ENCODE results near the gene SNRNP27.
"Not testable (repeated sequence)": the region's sequence is repeated elsewhere in the genome, so short reads cannot be mapped to it uniquely, and the experiment has no call there.

SNRNP27 gene

GRCh38 chr2:69848186-69848790 lies 45.5 kb upstream of the SNRNP27 start:
- CTCF ChIA-PET, result interaction anchor here (1.7 to 1.9 kb wide), 3 partner anchors 32 to 123 kb away, joined by 5 to 9 read pairs (median 8); no protein-coding TSS in a partner anchor
- DNase-seq (ENCODE audit: low read depth, low spot score), result no peak
- TF ChIP-seq, protein P1, sequence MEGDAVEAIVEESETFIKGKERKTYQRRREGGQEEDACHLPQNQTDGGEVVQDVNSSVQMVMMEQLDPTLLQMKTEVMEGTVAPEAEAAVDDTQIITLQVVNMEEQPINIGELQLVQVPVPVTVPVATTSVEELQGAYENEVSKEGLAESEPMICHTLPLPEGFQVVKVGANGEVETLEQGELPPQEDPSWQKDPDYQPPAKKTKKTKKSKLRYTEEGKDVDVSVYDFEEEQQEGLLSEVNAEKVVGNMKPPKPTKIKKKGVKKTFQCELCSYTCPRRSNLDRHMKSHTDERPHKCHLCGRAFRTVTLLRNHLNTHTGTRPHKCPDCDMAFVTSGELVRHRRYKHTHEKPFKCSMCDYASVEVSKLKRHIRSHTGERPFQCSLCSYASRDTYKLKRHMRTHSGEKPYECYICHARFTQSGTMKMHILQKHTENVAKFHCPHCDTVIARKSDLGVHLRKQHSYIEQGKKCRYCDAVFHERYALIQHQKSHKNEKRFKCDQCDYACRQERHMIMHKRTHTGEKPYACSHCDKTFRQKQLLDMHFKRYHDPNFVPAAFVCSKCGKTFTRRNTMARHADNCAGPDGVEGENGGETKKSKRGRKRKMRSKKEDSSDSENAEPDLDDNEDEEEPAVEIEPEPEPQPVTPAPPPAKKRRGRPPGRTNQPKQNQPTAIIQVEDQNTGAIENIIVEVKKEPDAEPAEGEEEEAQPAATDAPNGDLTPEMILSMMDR (IDR thresholded peaks at IDR 0.05; ENCODE audit: insufficient read depth, low read length, missing control alignments), result no peak
- no peak overlapping the region for H3K4me3 ChIP-seq (ENCODE audit: low read depth, low read length)
- POLR2A ChIA-PET, result no interaction called here

DNA sequence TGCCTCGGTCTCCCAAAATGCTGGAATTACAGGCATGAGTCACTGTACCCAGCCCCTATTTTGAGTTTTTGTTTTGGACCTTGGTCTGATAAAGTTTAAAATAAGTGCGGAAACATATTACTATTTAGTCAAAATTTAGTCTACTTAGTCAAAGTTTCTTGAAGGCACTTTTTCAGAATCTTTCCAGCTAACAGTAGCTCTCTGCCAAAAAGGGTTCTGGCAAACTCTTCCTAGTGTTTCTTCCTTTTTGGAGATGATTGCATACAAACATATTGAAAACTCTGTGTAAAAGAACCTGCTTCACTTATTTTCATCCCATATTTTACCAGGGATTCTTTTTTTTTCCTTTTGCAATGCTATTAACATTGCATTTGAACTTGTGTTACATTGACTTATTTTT lies 35.5 kb upstream of the SNRNP27 start:
- POLR2A ChIA-PET, result no interaction called here
- CTCF ChIA-PET, result interaction anchor here (1.8 kb wide), 1 partner anchor 133 kb away, joined by 4 read pairs; no protein-coding TSS in a partner anchor
- TF ChIP-seq, protein P1 (IDR thresholded peaks at IDR 0.05; ENCODE audit: insufficient read depth, low read length, missing control alignments), result no peak
- DNase-seq (ENCODE audit: low read depth, low spot score), result no peak
- H3K4me3 ChIP-seq (ENCODE audit: low read depth, low read length), result no peak overlapping the region

- H3K4me3 ChIP-seq (ENCODE audit: low read depth, low read length), result no peak overlapping the region
- DNase-seq (ENCODE audit: low read depth, low spot score), result no peak
- TF ChIP-seq, protein P1 (IDR thresholded peaks at IDR 0.05; ENCODE audit: insufficient read depth, low read length, missing control alignments), result no peak
- ChIA-PET CTCF (interaction anchor here (0.9 to 1.6 kb wide), 2 partner anchors 9 to 17 kb away, joined by 3 to 4 read pairs; no protein-coding TSS in a partner anchor), POLR2A (no interaction called here)
Observed at GRCh38 chr2:69863298-69863697, 30.5 kb upstream of the SNRNP27 start.

DNA sequence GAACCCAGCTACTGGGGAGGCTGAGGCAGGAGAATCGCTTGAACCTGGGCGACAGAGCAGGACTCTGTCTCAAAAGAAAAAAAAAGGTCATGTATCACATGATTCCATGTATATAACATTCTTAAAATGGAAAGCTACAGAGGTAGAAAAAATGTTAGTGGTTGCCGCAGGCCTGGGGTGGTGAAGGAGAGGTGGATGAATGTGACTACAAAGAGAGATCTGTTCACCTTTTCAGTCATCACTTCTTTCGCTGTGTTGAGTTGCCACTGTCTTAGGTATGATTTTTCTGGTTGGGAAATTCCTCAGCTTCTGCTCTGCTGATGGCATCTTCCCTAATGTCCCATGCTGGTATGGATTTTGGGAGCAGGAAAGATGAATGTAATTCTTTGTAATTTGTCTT lies 5.3 kb upstream of the SNRNP27 start:
- no peak overlapping the region for H3K4me3 ChIP-seq (ENCODE audit: low read depth, low read length)
- CTCF ChIA-PET, result interaction anchor here (1.1 to 1.3 kb wide), 2 partner anchors 10 to 164 kb away, joined by 3 to 4 read pairs; no protein-coding TSS in a partner anchor
- POLR2A ChIA-PET, result no interaction called here
- DNase-seq (ENCODE audit: low read depth, low spot score), result no peak
- TF ChIP-seq, protein P1 (IDR thresholded peaks at IDR 0.05; ENCODE audit: insufficient read depth, low read length, missing control alignments), result no peak

DNA sequence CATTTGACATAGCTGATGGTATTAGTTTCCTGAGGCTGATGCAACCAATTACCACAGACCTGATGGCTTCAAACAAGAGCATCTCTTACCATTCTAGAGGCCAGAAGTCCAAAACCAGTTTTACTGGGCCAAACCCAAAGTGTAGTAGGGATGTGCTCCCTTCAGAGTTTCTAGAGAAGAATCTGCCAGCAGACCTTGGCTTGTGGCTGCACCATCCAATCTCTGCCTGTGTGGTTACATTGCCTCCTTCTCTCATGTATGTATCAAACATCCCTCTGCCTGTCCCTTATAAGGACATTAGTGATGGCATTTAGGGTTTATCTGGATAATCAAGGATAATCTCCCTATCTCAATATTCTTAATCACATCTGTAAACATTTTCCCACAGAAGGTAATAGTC lies 4.5 kb upstream of the SNRNP27 start:
- TF ChIP-seq, protein P1 (IDR thresholded peaks at IDR 0.05; ENCODE audit: insufficient read depth, low read length, missing control alignments), result no peak
- POLR2A ChIA-PET, result no interaction called here
- no peak overlapping the region for H3K4me3 ChIP-seq (ENCODE audit: low read depth, low read length)
- CTCF ChIA-PET, result interaction anchor here (1.3 kb wide), 1 partner anchor 165 kb away, joined by 4 read pairs; no protein-coding TSS in a partner anchor
- no peak for DNase-seq (ENCODE audit: low read depth, low spot score)

DNA sequence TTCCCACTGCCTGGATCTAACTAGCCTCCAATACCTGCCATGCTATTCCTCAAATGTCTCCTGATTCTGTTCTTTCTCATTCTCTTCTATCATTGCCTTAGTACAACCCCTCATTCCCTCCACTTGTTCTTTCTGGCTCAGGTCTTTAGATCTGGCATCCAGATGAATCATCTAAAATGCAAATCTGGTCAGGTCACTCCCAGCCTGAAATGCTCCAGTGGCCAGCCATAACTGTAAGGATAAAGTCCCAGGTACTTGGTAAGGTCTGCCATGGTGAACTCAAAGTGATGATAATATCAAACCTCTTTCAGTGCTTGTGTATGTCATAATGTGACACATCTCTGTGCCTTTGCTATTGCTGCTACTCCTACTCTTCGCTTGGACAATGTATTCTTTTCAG lies 2.9 kb upstream of the SNRNP27 start:
- TF ChIP-seq, protein P1 (IDR thresholded peaks at IDR 0.05; ENCODE audit: insufficient read depth, low read length, missing control alignments), result no peak
- DNase-seq (ENCODE audit: low read depth, low spot score), result no peak
- POLR2A ChIA-PET, result no interaction called here
- no peak overlapping the region for H3K4me3 ChIP-seq (ENCODE audit: low read depth, low read length)
- CTCF ChIA-PET, result no interaction called here

DNA sequence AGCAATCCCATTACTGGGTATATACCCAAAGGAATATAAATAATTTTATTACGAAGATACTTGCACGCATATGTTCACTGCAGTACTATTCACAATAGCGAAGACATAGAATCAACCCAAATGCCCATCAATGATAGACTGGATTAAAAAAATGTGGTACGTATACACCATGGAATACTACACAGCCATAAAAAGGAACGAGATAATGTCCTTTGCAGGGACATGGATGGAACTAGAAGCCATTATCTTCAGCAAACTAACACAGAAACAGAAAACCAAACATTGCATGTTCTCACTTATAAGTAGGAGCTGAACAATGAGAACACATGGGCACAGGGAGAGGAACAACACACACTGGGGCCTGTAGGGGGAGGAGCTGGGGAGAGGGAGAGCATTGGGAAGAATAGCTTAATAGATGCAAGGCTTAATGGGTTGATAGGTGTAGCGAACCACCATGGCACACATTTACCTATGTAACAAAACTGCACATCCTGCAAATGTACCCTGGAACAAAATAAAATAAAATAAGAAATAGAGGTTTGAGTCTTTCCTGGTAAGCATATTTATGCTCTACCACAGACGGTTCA lies 825 bp upstream of the SNRNP27 start:
- CTCF ChIA-PET, result interaction anchor here (0.9 to 4.5 kb wide), 3 partner anchors 19 to 169 kb away, joined by 3 to 32 read pairs (median 9); no protein-coding TSS in a partner anchor
- H3K4me3 ChIP-seq (ENCODE audit: low read depth, low read length); DNase-seq (ENCODE audit: low read depth, low spot score); POLR2A ChIA-PET: not testable (repeated sequence)

DNA sequence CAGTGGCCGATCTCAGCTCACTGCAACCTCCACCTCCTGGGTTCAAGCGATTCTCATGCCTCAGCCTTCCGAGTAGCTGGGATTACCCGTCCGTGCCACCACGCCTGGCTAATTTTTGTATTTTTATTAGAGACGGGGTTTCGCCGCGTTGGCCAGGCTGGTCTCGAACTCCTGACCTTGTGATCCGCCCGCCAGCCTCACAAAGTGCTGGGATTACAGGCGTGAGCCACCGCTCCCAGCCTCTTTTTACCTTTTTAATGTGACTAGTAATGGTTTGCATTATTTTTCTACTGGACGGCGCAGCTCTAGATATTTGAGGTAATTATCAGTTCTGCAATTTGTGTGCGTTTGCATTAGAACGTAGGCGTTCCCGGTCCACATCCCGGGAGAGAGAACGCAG lies 981 bp downstream of the SNRNP27 start:
- peak overlapping the region; percentile 79 for H3K4me3 ChIP-seq (ENCODE audit: low read depth, low read length)
- CTCF ChIA-PET, result interaction anchor here (0.9 to 4.5 kb wide), 4 partner anchors 8 to 173 kb away, joined by 3 to 32 read pairs (median 4); partner anchors contain the start of gene MXD1
- POLR2A ChIA-PET, result interaction anchor here (0.9 kb wide), 1 partner anchor 19 kb away, joined by 4 read pairs; no protein-coding TSS in a partner anchor
- not testable (repeated sequence) for DNase-seq (ENCODE audit: low read depth, low spot score)
